Neuronal stem cell (in vitro differentiated cells): ENCODE data around the gene TMEM171.

Experiments used
- DNase-seq: peaks from one replicate; pipeline ENCODE4 v3.0.0-alpha.2; 2013; ENCODE audit warnings: low spot score
- H2AFZ ChIP-seq: one replicate; pipeline ENCODE4 v1.6.1; 2013; ENCODE audit warnings: mild to moderate bottlenecking, low read length, inconsistent platforms
- H2AK5ac ChIP-seq: 2 replicates; pipeline ENCODE4 v1.6.1; 2013; ENCODE audit warnings: low read depth, mild to moderate bottlenecking, inconsistent platforms, low read length, moderate library complexity, mixed read lengths
- H2BK120ac ChIP-seq: 2 replicates; pipeline ENCODE4 v1.6.1; 2013; ENCODE audit warnings: low read depth, mild to moderate bottlenecking, inconsistent platforms, low read length, moderate library complexity, mixed read lengths
- H2BK12ac ChIP-seq: one replicate; pipeline ENCODE4 v1.6.1; 2013; ENCODE audit warnings: low read length, inconsistent platforms
- H2BK15ac ChIP-seq: 2 replicates; pipeline ENCODE4 v1.6.1; 2013; ENCODE audit warnings: mild to moderate bottlenecking, low read length, inconsistent platforms, mixed read lengths
- H2BK5ac ChIP-seq: one replicate; pipeline ENCODE4 v1.6.1; 2013; ENCODE audit warnings: inconsistent platforms, mild to moderate bottlenecking, low read length, moderate library complexity
- H3K14ac ChIP-seq: one replicate; pipeline ENCODE4 v1.6.1; 2013; ENCODE audit warnings: low read length, inconsistent platforms
- H3K18ac ChIP-seq: 2 replicates; pipeline ENCODE4 v1.6.1; 2013; ENCODE audit warnings: low read length, inconsistent platforms
- H3K23ac ChIP-seq: 2 replicates; pipeline ENCODE4 v1.6.1; 2013; ENCODE audit warnings: low read depth, mild to moderate bottlenecking, mixed read lengths, low read length, inconsistent platforms; ENCODE audit not compliant: poor library complexity
- H3K27ac ChIP-seq: replicated peaks from 3 replicates; pipeline ENCODE4 v1.5.1; 2013; ENCODE audit warnings: low read length, inconsistent platforms
- H3K27me3 ChIP-seq, 3 experiments: 2 replicates each; pipeline ENCODE4 v1.6.1; 2013; ENCODE audit warnings: low read length in 3 of 3, mild to moderate bottlenecking in 2 of 3, inconsistent platforms in 1 of 3, low read depth in 1 of 3, mixed read lengths in 1 of 3, moderate library complexity in 1 of 3; ENCODE audit not compliant: control insufficient read depth in 3 of 3, insufficient read depth in 3 of 3
- H3K36me3 ChIP-seq, 2 donors: replicated peaks in 1 of 2; 2 replicates each; pipeline ENCODE4 v1.6.1; 2013; ENCODE audit warnings: low read length in 2 of 2; ENCODE audit not compliant: control insufficient read depth in 2 of 2, insufficient read depth in 2 of 2
- H3K4ac ChIP-seq: 2 replicates; pipeline ENCODE4 v1.6.1; 2013; ENCODE audit warnings: inconsistent platforms, mild to moderate bottlenecking, low read length, moderate library complexity
- H3K4me1 ChIP-seq, 2 donors: 1 replicate in 1 of 2; 2 replicates in 1 of 2; pipeline ENCODE4 v1.6.1; 2013; ENCODE audit warnings: low read length in 2 of 2, low read depth in 1 of 2; ENCODE audit not compliant: control insufficient read depth in 2 of 2, insufficient read depth in 1 of 2
- H3K4me2 ChIP-seq: one replicate; pipeline ENCODE4 v1.6.1; 2013; ENCODE audit warnings: mild to moderate bottlenecking, low read length, inconsistent platforms; ENCODE audit not compliant: insufficient read depth, poor library complexity, severe bottlenecking
- H3K4me3 ChIP-seq, 2 donors: 2 replicates each; pipeline ENCODE4 v1.5.1; 2013; ENCODE audit warnings: low read length in 2 of 2, mild to moderate bottlenecking in 2 of 2, inconsistent platforms in 1 of 2, moderate library complexity in 1 of 2
- H3K79me1 ChIP-seq: one replicate; pipeline ENCODE4 v1.6.1; 2013; ENCODE audit warnings: low read depth, mild to moderate bottlenecking, inconsistent platforms, low read length, moderate library complexity
- H3K9ac ChIP-seq: one replicate; pipeline ENCODE4 v1.6.1; 2013; ENCODE audit warnings: mild to moderate bottlenecking, low read depth, low read length, inconsistent platforms; ENCODE audit not compliant: poor library complexity
- H3K9me3 ChIP-seq, 2 donors: replicated peaks in 1 of 2; 2 replicates each; pipeline versions ENCODE3 to v1.6.1; 2013; ENCODE audit warnings: low read length in 2 of 2, mild to moderate bottlenecking in 2 of 2, inconsistent platforms in 1 of 2, low read depth in 1 of 2, mixed read lengths in 1 of 2, moderate library complexity in 1 of 2; ENCODE audit not compliant: control insufficient read depth in 2 of 2, insufficient read depth in 1 of 2
- H4K8ac ChIP-seq: one replicate; pipeline ENCODE4 v1.6.1; 2013; ENCODE audit warnings: low read depth, mild to moderate bottlenecking, inconsistent platforms, low read length, moderate library complexity
- H4K91ac ChIP-seq: one replicate; pipeline ENCODE4 v1.6.1; 2013; ENCODE audit warnings: low read length, low read depth, mild to moderate bottlenecking, inconsistent platforms; ENCODE audit not compliant: poor library complexity
- WGBS, 2 donors: extraction: QIAGEN DNeasy Blood & Tissue Kit; methylation state at CpG; one replicate each; pipeline ENCODE4 v1.1.7; 2013; ENCODE audit warnings: missing lambda C conversion rate in 2 of 2, mixed read lengths in 1 of 2; ENCODE audit not compliant: insufficient read length in 2 of 2, insufficient replicate concordance in 1 of 2; ENCODE audit errors: extremely low coverage in 2 of 2; 5-methylcytosine and 5-hydroxymethylcytosine counted together

Gene TMEM171

GRCh38 chr5:73142035-73142434 lies 21.7 kb downstream of the TMEM171 start:
- H2BK15ac ChIP-seq, result no peak overlapping the region
- no peak for DNase-seq
- H2BK120ac ChIP-seq, result no peak overlapping the region
- H2AFZ ChIP-seq, result no peak overlapping the region
- H3K4me2 ChIP-seq, result no peak overlapping the region
- no peak overlapping the region for H4K91ac ChIP-seq
- no peak overlapping the region for H3K23ac ChIP-seq
- no peak overlapping the region for H3K4ac ChIP-seq
- peaks cover 0 to 23% (median 0%) of the 10 kb centered on the region in 3 experiments for H3K27me3 ChIP-seq
- H3K14ac ChIP-seq, result no peak overlapping the region
- no peaks in the 10 kb centered on the region for H3K36me3 ChIP-seq
- H3K27ac ChIP-seq, result no peak overlapping the region
- no peak overlapping the region for H2AK5ac ChIP-seq
- H3K79me1 ChIP-seq, result no peaks in the 10 kb centered on the region
- no peak overlapping the region for H3K18ac ChIP-seq
- no peaks in the 10 kb centered on the region for H3K9me3 ChIP-seq
- WGBS, 2 donors, result no CpG with 5 or more reads among the region's 8 CpGs
- H3K9ac ChIP-seq, result no peak overlapping the region
- H4K8ac ChIP-seq, result no peak overlapping the region
- H3K4me1 ChIP-seq, result no peaks in the 10 kb centered on the region
- no peak overlapping the region for H3K4me3 ChIP-seq
- no peak overlapping the region for H2BK12ac ChIP-seq
- no peak overlapping the region for H2BK5ac ChIP-seq

GRCh38 chr5:73143716-73144115 lies 23.3 kb downstream of the TMEM171 start:
- Histone ChIP-seq H2BK15ac (no peak overlapping the region), H2BK12ac (no peak overlapping the region), H3K4me2 (no peak overlapping the region), H3K23ac (no peak overlapping the region), H3K14ac (no peak overlapping the region), H3K27ac (no peak overlapping the region), H3K4me3 (no peak overlapping the region), H3K27me3 (peaks cover 0 to 23% (median 0%) of the 10 kb centered on the region in 3 experiments), H2AK5ac (no peak overlapping the region), H2BK5ac (no peak overlapping the region), H3K9ac (no peak overlapping the region), H3K79me1 (no peaks in the 10 kb centered on the region), H3K9me3 (no peaks in the 10 kb centered on the region), H4K8ac (no peak overlapping the region), H3K4ac (no peak overlapping the region), H3K36me3 (no peaks in the 10 kb centered on the region), H4K91ac (no peak overlapping the region), H3K18ac (no peak overlapping the region), H2BK120ac (no peak overlapping the region), H3K4me1 (no peaks in the 10 kb centered on the region), H2AFZ (no peak overlapping the region)
- no CpG with 5 or more reads among the region's 6 CpGs for WGBS, 2 donors
- no peak for DNase-seq

GRCh38 chr5:73149540-73149939 lies 29.2 kb downstream of the TMEM171 start:
- H3K4me1 ChIP-seq, result no peaks in the 10 kb centered on the region
- H2AK5ac ChIP-seq, result no peak overlapping the region
- no peak overlapping the region for H3K4me2 ChIP-seq
- no peaks in the 10 kb centered on the region for H3K9me3 ChIP-seq
- no peak overlapping the region for H3K27ac ChIP-seq
- H2BK15ac ChIP-seq, result no peak overlapping the region
- no peak overlapping the region for H3K23ac ChIP-seq
- no peak overlapping the region for H3K4ac ChIP-seq
- H4K8ac ChIP-seq, result no peak overlapping the region
- H2BK120ac ChIP-seq, result no peak overlapping the region
- no peak overlapping the region for H3K18ac ChIP-seq
- H2BK12ac ChIP-seq, result no peak overlapping the region
- no peak overlapping the region for H3K14ac ChIP-seq
- H2AFZ ChIP-seq, result no peak overlapping the region
- H3K4me3 ChIP-seq, result no peak overlapping the region
- no peak overlapping the region for H4K91ac ChIP-seq
- H2BK5ac ChIP-seq, result no peak overlapping the region
- no CpG with 5 or more reads among the region's 3 CpGs for WGBS, 2 donors
- no peak for DNase-seq
- H3K79me1 ChIP-seq, result no peaks in the 10 kb centered on the region
- peaks cover 0 to 32% (median 3%) of the 10 kb centered on the region in 3 experiments for H3K27me3 ChIP-seq
- no peaks in the 10 kb centered on the region for H3K36me3 ChIP-seq
- no peak overlapping the region for H3K9ac ChIP-seq

- DNase-seq, result no peak
- Histone ChIP-seq H2BK15ac (no peak overlapping the region), H2BK12ac (no peak overlapping the region), H3K18ac (no peak overlapping the region), H3K4me1 (peaks cover 0 to 4% of the 10 kb centered on the region in 2 donors), H3K27me3 (peaks cover 0 to 29% (median 3%) of the 10 kb centered on the region in 3 experiments), H2BK120ac (no peak overlapping the region), H3K36me3 (no peaks in the 10 kb centered on the region), H2AFZ (no peak overlapping the region), H4K91ac (no peak overlapping the region), H3K4ac (no peak overlapping the region), H3K79me1 (no peaks in the 10 kb centered on the region), H3K4me3 (no peak overlapping the region), H3K27ac (no peak overlapping the region), H3K9me3 (no peaks in the 10 kb centered on the region), H3K23ac (no peak overlapping the region), H3K9ac (no peak overlapping the region), H4K8ac (no peak overlapping the region), H2AK5ac (no peak overlapping the region), H2BK5ac (no peak overlapping the region), H3K14ac (no peak overlapping the region), H3K4me2 (no peak overlapping the region)
- no CpG with 5 or more reads among the region's 7 CpGs for WGBS, 2 donors
Measured at GRCh38 chr5:73150876-73151275, 30.5 kb downstream of the TMEM171 start.
